HCEC 1CT (cell line): ENCODE measurements around the gene LSS.

Experiments
- DNase-seq: peaks from one replicate; pipeline ENCODE4 v3.0.0-alpha.2; 2017

Gene LSS

GRCh38 chr21:46217511-46218196, 10.9 kb downstream of the LSS start:
- DNase-seq = no peak

- no peak for DNase-seq
Measured at GRCh38 chr21:46216132-46216747, 12.3 kb downstream of the LSS start.

- DNase-seq = no peak
Measured at GRCh38 chr21:46215436-46216131, 13.0 kb downstream of the LSS start.

GRCh38 chr21:46214478-46215340, 13.9 kb downstream of the LSS start:
- no peak for DNase-seq

- no peak for DNase-seq
Measured at GRCh38 chr21:46213620-46214286, 14.8 kb downstream of the LSS start.

- no peak for DNase-seq
Measured at GRCh38 chr21:46212721-46213484, 15.7 kb downstream of the LSS start.

- DNase-seq = no peak
Measured at GRCh38 chr21:46211786-46212720, 16.5 kb downstream of the LSS start.

- DNase-seq = no peak
Measured at GRCh38 chr21:46211376-46211775, 17.2 kb downstream of the LSS start.

- DNase-seq = no peak
Measured at GRCh38 chr21:46210378-46211136, 18.0 kb downstream of the LSS start.

- no peak for DNase-seq
Measured at GRCh38 chr21:46208761-46209721, 19.5 kb downstream of the LSS start.

- DNase-seq = no peak
Measured at GRCh38 chr21:46207920-46208591, 20.5 kb downstream of the LSS start.

GRCh38 chr21:46207006-46207919, 21.3 kb downstream of the LSS start:
- DNase-seq = no peak

- no peak for DNase-seq
Measured at GRCh38 chr21:46206163-46207005, 22.2 kb downstream of the LSS start.

- DNase-seq = no peak
Measured at GRCh38 chr21:46205766-46206162, 22.8 kb downstream of the LSS start.

- no peak for DNase-seq
Measured at GRCh38 chr21:46205166-46205565, 23.4 kb downstream of the LSS start.

GRCh38 chr21:46203203-46203600, 25.4 kb downstream of the LSS start:
- no peak for DNase-seq
